Measurements from ENCODE around the gene CREBZF. TPM values are rescaled to one million over a fixed set of nuclear protein-coding genes. Genes with fewer than 3 reads are reported as not detected.

The CREBZF gene
- 38.3 and 46.3 TPM in 2 replicates for total RNA-seq

GRCh38 chr11:85664615-85665481 is at the start of gene CREBZF:
CREBZF (minus strand) TSS chr11:85665129; CDS start chr11:85664875, 254 bp downstream.

GRCh38 chr11:85685820-85686459 is 21.0 kb upstream of the CREBZF start, which contains the start of gene CCDC89:
CCDC89 (minus strand) TSS chr11:85686195; CDS start chr11:85686130, 65 bp downstream.

DNA sequence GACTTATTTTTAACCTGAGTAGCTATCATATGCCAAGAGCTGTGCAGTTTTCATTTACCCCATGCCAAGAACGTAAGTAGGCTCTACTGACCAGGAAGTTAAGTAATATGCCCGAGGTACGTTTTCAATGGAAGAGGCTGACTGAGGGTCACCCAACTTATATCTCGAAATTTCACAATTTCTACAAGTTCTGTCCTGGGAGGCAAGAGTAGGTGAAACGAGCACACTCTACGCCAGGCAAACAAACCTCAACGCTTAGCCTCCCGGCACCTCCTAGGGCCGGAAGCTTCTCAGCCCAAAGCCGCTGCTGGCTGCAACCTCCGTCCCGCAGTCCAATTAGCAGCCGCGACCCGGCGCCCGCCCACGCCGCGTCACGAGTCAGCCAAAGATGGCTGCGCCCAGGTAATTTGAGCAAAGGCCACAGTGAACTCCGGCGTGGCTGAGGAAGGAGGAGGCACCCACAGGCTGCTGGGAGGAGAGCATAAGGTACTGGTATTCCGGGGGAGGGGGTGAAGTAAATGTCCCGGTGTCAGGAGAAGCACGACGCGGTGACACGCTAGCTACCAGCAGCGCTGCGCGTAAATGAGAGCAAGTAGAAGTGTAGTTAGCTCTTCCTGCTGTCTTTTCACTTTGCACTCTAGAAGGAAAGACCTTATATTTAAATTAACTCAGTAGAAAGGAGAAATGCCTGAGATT is 17.2 kb downstream of the CREBZF start, which contains the start of gene TMEM126A:
Gene TMEM126A, plus strand, starts transcription at position 364 of the 696 bp plus-strand sequence. CDS start 2,289 bp downstream, outside the sequence.

DNA sequence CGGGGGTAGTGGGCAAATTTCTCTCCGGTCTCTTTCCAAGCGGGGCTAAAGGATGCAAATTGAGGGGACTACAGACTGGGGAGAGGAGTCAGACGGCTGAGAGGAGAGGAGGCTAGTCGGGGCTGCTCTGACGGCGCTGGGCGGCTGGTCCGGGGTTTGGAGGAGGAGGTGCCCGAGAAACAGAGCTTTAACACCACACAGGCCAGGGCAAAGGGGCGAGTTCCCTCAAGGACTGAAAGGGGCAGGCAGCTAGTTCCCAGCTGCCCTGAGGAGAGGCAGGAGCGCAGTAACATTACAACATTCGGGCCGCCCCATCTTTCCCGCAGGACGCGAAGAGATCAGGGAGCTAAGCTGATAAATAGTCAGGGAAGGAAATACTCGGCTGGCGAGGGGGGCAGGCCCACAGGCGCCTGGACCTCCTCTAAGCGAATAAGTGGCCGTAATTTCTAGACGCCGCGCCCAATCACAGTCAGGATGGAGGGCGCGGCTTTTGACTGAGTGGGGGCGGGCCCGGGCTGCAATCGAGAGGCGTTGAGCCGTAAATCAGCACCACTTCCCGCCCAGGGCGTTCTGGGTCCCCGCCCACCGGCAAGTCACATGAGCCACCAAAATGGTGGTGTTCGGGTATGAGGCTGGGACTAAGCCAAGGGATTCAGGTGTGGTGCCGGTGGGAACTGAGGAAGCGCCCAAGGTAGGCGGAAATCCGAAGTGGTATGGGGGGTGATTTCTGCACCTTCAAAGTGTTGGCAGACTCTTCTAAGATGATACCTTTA is 36.7 kb downstream of the CREBZF start, which contains the start of gene TMEM126B:
Gene TMEM126B, plus strand, starts transcription at position 596 of the 773 bp plus-strand sequence. Its CDS starts 15 bp downstream, at position 611.

DNA sequence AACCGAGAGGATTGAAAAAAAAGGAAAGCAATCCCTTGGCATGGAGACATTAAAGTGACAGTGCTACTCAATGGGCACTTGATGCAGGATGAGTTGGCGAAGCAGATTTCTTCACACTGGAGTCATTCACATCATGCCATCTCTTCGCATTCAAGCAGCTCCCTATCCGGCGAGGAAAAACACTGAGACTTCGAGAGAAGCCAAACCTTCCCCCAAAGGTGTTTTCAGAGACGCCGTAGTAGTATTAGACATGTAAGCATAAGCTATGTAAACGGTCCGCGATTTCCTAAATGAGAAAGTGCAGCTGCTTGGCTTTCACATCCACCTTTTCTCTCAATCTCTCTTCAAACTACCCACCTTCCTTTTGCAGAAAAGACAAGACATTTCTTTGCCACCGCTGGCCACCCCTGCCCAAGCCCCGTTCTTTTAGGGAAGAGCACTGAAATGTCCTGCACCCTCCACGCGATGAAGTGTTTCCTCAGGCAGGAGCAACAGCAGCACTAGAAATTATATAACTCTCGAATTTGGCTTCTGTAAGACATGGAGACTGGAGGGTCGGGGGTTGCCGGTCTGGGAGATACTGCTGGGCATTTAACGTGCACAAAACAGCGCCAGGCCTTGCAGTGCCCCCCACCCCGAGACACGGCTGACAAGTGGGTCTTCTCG is 37.5 kb downstream of the CREBZF start, which contains the start of gene DLG2:
Gene DLG2, minus strand, starts transcription at position 13 of the 666 bp plus-strand sequence.

Other genes starting within 250 kb of the CREBZF start
- 1.5 and 2.1 TPM in 2 replicates for gene DLG2, start 37.8 kb downstream of the CREBZF start, total RNA-seq
- 52.2 and 63.0 TPM in 2 replicates for gene TMEM126B, start 36.5 kb downstream of the CREBZF start, total RNA-seq
- gene TMEM126A, start 17.2 kb downstream of the CREBZF start, total RNA-seq = 19.6 and 35.6 TPM in 2 replicates
- gene CCDC89, start 21.1 kb upstream of the CREBZF start, total RNA-seq = 2.5 and 3.6 TPM in 2 replicates
- 14.3 and 22.7 TPM in 2 replicates for gene SYTL2, start 146.0 kb upstream of the CREBZF start, total RNA-seq
- gene CCDC83, start 190.3 kb upstream of the CREBZF start, total RNA-seq = not detected in 2 replicates